C4-2B (cell line): ENCODE data around the gene GNPAT.

Source experiments
- H3K27ac ChIP-seq: fragments of 450-650 bp; 2 replicates; pipeline ENCODE4 v1.5.1; 2017
- ZFX ChIP-seq: fragments of 450-650 bp; IDR thresholded peaks from 2 replicates; pipeline ENCODE4 v1.6.1; 2017
- TF ChIP-seq, protein P1 (sequence below): fragments of 450-650 bp; conservative IDR thresholded peaks from 2 replicates; pipeline ENCODE4 v1.5.1; 2017; ENCODE audit warnings: mild to moderate bottlenecking

The GNPAT gene

DNA sequence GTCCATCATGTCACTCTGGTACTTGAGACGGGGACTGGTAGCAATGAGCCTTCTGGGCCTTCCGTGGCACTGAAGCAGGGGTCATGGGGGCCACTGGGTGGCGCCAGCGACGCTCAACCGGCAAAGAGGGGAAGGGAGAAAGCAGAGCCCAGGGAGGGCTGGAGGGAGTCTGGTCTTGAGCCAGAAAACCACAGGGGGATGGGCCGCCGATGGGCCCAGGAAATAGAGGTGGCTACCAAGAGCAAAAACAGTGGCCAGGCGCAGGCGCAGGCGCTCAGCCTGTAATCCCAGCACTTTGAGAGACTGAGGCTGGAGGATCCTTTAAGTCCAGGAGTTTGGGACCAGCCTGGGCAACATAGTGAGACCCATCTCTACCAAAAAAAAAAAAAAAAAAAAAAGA lies 74.9 kb downstream of the GNPAT start:
- TF ChIP-seq ZFX = no peak
- TF ChIP-seq, protein P1, sequence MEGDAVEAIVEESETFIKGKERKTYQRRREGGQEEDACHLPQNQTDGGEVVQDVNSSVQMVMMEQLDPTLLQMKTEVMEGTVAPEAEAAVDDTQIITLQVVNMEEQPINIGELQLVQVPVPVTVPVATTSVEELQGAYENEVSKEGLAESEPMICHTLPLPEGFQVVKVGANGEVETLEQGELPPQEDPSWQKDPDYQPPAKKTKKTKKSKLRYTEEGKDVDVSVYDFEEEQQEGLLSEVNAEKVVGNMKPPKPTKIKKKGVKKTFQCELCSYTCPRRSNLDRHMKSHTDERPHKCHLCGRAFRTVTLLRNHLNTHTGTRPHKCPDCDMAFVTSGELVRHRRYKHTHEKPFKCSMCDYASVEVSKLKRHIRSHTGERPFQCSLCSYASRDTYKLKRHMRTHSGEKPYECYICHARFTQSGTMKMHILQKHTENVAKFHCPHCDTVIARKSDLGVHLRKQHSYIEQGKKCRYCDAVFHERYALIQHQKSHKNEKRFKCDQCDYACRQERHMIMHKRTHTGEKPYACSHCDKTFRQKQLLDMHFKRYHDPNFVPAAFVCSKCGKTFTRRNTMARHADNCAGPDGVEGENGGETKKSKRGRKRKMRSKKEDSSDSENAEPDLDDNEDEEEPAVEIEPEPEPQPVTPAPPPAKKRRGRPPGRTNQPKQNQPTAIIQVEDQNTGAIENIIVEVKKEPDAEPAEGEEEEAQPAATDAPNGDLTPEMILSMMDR = peak; percentile 74
- H3K27ac ChIP-seq = no peak overlapping the region

DNA sequence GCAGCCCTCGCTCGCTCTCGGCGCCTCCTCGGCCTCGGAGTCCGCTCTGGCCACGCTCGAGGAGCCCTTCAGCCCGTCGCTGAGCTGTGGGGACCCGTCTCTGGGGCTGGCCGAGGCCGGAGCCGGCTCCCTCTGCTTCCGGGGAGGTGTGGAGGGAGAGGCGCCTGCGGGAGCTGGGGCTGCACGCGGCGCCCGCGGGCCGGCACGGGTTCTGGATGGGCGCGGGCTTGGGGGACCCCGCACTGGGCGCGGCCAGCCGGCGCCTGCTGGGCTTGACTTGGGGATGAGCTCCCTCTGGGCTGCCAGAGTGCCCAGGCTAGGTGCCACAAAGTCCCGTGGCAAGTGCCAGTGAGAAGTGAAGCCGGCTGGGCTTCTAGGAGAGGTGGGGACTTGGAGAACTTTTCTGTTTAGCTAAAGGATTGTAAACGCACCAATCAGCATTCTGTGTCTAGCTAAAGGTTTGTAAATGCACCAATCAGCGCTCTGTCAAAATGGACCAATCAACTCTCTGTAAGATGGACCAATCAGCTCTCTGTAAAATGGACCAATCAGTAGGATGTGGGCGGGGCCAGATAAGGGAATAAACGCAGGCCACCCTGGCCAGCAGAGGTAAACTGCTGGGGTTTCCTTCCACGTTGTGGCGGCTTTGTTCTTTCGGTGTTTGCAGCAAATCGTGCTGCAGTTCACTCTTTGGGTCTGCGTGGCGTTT lies 76.4 kb downstream of the GNPAT start:
- H3K27ac ChIP-seq = no peak overlapping the region
- TF ChIP-seq, protein P1 = no peak
- TF ChIP-seq ZFX = no peak

DNA sequence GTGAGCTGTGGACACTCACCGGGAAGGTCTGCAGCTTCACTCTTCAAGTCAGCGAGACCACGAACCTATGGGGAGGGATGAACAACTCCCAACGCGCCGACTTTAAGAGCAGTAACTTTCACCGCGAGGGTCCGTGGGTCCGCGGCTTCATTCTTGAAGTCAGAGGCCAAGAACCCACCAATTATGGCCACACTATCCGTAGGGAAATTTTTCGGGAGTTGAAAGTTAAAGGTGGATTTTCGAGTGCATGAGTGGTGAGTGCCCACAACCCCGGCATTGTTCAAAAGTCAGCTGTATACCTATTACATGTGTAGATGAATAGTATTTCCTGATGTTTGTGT lies 77.0 kb downstream of the GNPAT start:
- no peak for TF ChIP-seq ZFX
- TF ChIP-seq, protein P1 = no peak
- no peak overlapping the region for H3K27ac ChIP-seq

DNA sequence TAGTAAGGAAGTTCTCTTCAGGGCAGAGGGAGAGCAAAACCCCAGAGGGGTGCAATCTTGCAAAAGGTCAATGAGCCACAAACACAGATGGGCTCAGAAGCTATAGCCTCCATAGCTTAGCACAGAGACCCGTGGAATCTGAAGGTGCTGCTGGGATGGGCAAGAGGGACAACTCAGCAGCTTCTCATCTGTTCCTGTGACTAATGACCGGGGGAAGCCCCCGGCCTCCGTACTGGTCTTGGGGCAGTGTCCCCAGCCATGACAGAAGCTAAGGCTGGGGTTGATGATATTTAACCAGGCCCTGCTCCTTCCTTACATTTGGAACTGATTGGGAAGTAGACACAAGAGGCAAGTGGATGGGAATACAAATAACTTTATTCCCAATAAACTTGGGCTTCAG lies 77.6 kb downstream of the GNPAT start:
- no peak overlapping the region for H3K27ac ChIP-seq
- no peak for TF ChIP-seq ZFX
- TF ChIP-seq, protein P1 = no peak

DNA sequence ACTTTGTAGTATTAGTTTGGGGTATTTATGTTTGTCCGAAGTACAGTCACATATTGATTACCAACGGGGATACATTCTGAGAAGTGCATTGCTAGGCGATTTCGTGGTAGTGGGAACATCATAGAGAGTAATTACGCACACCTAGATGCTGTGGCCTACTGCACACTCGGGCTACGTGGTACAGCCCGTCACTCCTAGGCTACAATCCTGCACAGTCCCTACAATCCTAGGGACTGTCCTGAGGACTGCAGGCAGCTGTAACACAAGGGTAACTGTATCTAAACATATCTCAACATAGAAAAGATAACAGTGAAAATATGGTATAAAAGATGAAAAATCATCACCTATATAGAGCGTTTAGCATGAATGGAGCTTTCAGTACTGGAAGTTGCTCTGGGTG lies 78.1 kb downstream of the GNPAT start:
- H3K27ac ChIP-seq = no peak overlapping the region
- no peak for TF ChIP-seq ZFX
- TF ChIP-seq, protein P1 = no peak

DNA sequence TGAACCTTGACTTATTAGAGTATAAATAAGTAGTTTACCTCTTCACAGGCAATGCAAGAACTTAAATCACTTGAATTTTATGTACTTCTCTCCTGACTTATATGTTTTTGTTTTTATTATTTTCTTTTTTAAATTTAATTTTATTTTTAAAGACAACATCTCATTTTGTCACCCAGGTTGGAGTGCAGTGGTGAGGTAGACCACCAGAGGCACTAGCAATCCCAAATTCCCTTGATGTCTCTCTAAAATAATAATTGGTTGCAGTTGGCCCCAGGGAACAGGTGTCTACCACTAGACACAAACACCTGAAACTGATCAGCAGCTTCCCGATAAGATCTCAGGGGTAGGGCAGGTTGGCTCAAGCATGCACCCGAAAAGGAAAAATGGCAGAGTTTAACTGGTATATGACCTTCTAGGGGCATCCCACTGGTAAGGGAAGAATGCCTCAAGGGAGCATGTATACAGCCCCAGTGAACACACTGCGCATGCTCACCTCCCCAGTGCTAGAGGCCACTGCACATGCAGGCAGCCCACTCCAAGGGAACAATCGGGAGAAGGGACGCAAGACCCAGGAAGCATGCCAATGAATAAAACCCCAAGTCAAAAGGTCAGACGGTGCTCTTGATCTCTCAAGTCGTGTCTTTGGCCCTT lies 82.0 kb downstream of the GNPAT start:
- no peak overlapping the region for H3K27ac ChIP-seq
- TF ChIP-seq, protein P1 = no peak; the same call in 1 of the 2 replicates
- no peak for TF ChIP-seq ZFX

DNA sequence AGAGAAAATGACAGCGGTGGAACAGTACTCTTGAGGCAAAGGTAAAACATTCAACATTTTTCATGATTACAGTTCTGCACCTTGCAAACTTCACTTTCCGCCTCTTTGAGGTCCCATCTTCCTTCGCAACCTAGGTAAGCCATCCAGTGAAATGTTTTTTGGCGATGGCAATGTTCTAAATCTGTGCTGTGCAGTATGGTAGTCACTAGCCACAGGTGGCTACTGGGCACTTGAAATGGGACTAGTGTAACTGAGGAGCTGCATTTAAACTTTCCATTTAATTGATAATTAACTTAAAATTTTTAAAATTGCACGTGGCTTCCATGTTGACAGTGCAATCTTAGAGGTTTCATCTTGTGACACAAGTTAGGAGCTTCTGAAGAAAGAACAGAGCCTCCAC lies 83.6 kb downstream of the GNPAT start:
- H3K27ac ChIP-seq = no peak overlapping the region
- TF ChIP-seq ZFX = no peak
- TF ChIP-seq, protein P1 = no peak
